ENCODE data around the gene MYBBP1A.

DNA sequence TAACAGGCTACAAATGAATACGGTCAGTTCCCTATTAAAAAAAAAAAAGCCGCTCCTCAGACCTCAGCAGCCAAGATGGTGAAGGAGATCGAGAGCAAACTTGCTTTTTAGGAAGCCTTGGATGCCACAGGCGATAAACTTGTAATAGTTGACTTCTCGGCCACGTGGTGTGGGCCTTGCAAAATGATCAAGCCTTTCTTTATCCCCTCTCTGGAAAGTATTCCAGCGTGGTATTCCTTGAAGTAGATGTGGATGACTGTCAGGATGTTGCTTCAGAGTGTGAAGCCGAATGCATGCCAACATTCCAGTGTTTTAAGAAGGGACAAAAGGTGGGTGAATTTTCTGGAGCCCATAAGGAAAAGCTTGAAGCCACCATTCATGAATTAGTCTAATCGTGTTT is 16.9 kb upstream of the MYBBP1A start:
- TF ChIP-seq, protein P1, sequence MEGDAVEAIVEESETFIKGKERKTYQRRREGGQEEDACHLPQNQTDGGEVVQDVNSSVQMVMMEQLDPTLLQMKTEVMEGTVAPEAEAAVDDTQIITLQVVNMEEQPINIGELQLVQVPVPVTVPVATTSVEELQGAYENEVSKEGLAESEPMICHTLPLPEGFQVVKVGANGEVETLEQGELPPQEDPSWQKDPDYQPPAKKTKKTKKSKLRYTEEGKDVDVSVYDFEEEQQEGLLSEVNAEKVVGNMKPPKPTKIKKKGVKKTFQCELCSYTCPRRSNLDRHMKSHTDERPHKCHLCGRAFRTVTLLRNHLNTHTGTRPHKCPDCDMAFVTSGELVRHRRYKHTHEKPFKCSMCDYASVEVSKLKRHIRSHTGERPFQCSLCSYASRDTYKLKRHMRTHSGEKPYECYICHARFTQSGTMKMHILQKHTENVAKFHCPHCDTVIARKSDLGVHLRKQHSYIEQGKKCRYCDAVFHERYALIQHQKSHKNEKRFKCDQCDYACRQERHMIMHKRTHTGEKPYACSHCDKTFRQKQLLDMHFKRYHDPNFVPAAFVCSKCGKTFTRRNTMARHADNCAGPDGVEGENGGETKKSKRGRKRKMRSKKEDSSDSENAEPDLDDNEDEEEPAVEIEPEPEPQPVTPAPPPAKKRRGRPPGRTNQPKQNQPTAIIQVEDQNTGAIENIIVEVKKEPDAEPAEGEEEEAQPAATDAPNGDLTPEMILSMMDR (IDR thresholded peaks at IDR 0.05) = no peak
- no peak for TF ChIP-seq SP1 (CRISPR knock-in tag; conservative IDR thresholded peaks at IDR 0.05)
